ENCODE measurements around the gene ASTN2.

ASTN2 gene

GRCh38 chr9:116789081-116789480 lies 625.8 kb downstream of the ASTN2 start:
- H3K4me3 ChIP-seq (ENCODE audit: insufficient read length, low read depth), result no peak overlapping the region
- DNase-seq (ENCODE audit: low read depth, low spot score), result peak; percentile 57
- H3K27me3 ChIP-seq (ENCODE audit: insufficient read depth, insufficient read length), result no peaks in the 10 kb centered on the region
- no peak overlapping the region for H3K9ac ChIP-seq (ENCODE audit: insufficient read length, low read depth)
- no peak for TF ChIP-seq SUZ12 (IDR thresholded peaks at IDR 0.05; ENCODE audit: extremely low read depth, insufficient read depth, insufficient read length)
- TF ChIP-seq YY1 (IDR thresholded peaks at IDR 0.05; ENCODE audit: insufficient read depth, insufficient read length), result no peak
- TF ChIP-seq ZNF274 (IDR thresholded peaks at IDR 0.05; ENCODE audit: low read depth, low read length), result no peak
- no peaks in the 10 kb centered on the region for H3K36me3 ChIP-seq (ENCODE audit: insufficient read depth, insufficient read length, low read length)
- peaks cover 2% of the 10 kb centered on the region for H3K4me1 ChIP-seq (ENCODE audit: insufficient read depth, insufficient read length)
- no peaks in the 10 kb centered on the region for H3K9me3 ChIP-seq (ENCODE audit: insufficient read depth, low read length)

GRCh38 chr9:116786737-116787136 lies 628.1 kb downstream of the ASTN2 start:
- no peaks in the 10 kb centered on the region for H3K27me3 ChIP-seq (ENCODE audit: insufficient read depth, insufficient read length)
- peaks cover 2% of the 10 kb centered on the region for H3K4me1 ChIP-seq (ENCODE audit: insufficient read depth, insufficient read length)
- H3K36me3 ChIP-seq (ENCODE audit: insufficient read depth, insufficient read length, low read length), result no peaks in the 10 kb centered on the region
- TF ChIP-seq YY1 (IDR thresholded peaks at IDR 0.05; ENCODE audit: insufficient read depth, insufficient read length) (no peak), SUZ12 (IDR thresholded peaks at IDR 0.05; ENCODE audit: extremely low read depth, insufficient read depth, insufficient read length) (no peak), ZNF274 (IDR thresholded peaks at IDR 0.05; ENCODE audit: low read depth, low read length) (no peak)
- no peak for DNase-seq (ENCODE audit: low read depth, low spot score)
- H3K9me3 ChIP-seq (ENCODE audit: insufficient read depth, low read length), result no peaks in the 10 kb centered on the region
- no peak overlapping the region for H3K9ac ChIP-seq (ENCODE audit: insufficient read length, low read depth)
- H3K4me3 ChIP-seq (ENCODE audit: insufficient read length, low read depth), result no peak overlapping the region

- Histone ChIP-seq H3K27me3 (ENCODE audit: insufficient read depth, insufficient read length) (no peaks in the 10 kb centered on the region), H3K36me3 (ENCODE audit: insufficient read depth, insufficient read length, low read length) (no peaks in the 10 kb centered on the region), H3K9ac (ENCODE audit: insufficient read length, low read depth) (no peak overlapping the region), H3K4me3 (ENCODE audit: insufficient read length, low read depth) (no peak overlapping the region), H3K9me3 (ENCODE audit: insufficient read depth, low read length) (no peaks in the 10 kb centered on the region), H3K4me1 (ENCODE audit: insufficient read depth, insufficient read length) (no peaks in the 10 kb centered on the region)
- DNase-seq (ENCODE audit: low read depth, low spot score), result no peak
- TF ChIP-seq YY1 (IDR thresholded peaks at IDR 0.05; ENCODE audit: insufficient read depth, insufficient read length), result no peak
- no peak for TF ChIP-seq SUZ12 (IDR thresholded peaks at IDR 0.05; ENCODE audit: extremely low read depth, insufficient read depth, insufficient read length)
- TF ChIP-seq ZNF274 (IDR thresholded peaks at IDR 0.05; ENCODE audit: low read depth, low read length), result no peak
These were observed 637.7 kb downstream of the ASTN2 start for GRCh38 chr9:116777116-116777515.

DNA sequence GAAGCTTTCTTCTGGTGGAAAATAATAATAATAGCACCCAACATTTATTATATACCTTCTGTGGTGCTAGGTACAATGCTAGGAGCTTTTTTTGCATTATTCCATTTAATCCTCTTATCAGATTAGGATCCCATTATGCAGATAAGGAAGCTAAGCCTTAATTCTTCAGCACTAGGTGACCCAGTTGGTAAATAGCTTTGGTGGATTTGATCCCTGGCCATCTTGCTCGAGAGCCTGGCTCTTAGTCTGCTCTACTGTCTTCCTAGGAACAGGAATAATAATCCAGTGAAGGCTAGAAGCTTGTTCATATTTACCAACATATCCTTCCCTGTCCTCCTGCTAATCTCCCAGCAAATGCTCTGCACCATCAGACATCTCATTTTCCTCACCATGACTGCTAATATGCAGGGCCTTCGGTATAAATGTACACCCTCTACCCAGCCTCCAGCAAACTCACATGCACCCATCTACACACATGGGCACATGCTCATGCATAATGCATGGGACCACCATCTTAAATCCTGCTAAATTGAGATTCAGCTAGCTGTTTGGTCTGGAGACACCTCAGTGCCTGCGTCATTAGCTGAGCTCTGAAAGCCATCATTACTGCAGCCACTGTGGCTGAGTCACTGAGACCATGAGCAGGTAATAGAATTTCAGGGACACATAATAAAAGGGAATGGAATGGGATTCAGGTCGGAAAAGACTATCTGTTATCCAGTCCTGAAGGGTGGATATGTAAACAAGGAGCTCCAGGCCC lies 640.3 kb downstream of the ASTN2 start:
- no peaks in the 10 kb centered on the region for H3K36me3 ChIP-seq (ENCODE audit: insufficient read depth, insufficient read length, low read length)
- no peak overlapping the region for H3K4me3 ChIP-seq (ENCODE audit: insufficient read length, low read depth)
- no peaks in the 10 kb centered on the region for H3K27me3 ChIP-seq (ENCODE audit: insufficient read depth, insufficient read length)
- no peak for DNase-seq (ENCODE audit: low read depth, low spot score)
- H3K4me1 ChIP-seq (ENCODE audit: insufficient read depth, insufficient read length), result no peaks in the 10 kb centered on the region
- no peak overlapping the region for H3K9ac ChIP-seq (ENCODE audit: insufficient read length, low read depth)
- no peak for TF ChIP-seq SUZ12 (IDR thresholded peaks at IDR 0.05; ENCODE audit: extremely low read depth, insufficient read depth, insufficient read length)
- no peak for TF ChIP-seq YY1 (IDR thresholded peaks at IDR 0.05; ENCODE audit: insufficient read depth, insufficient read length)
- no peak for TF ChIP-seq ZNF274 (IDR thresholded peaks at IDR 0.05; ENCODE audit: low read depth, low read length)
- no peaks in the 10 kb centered on the region for H3K9me3 ChIP-seq (ENCODE audit: insufficient read depth, low read length)

- Histone ChIP-seq H3K9me3 (ENCODE audit: insufficient read depth, low read length) (no peaks in the 10 kb centered on the region), H3K4me1 (ENCODE audit: insufficient read depth, insufficient read length) (no peaks in the 10 kb centered on the region), H3K36me3 (ENCODE audit: insufficient read depth, insufficient read length, low read length) (no peaks in the 10 kb centered on the region), H3K4me3 (ENCODE audit: insufficient read length, low read depth) (no peak overlapping the region), H3K27me3 (ENCODE audit: insufficient read depth, insufficient read length) (no peaks in the 10 kb centered on the region), H3K9ac (ENCODE audit: insufficient read length, low read depth) (no peak overlapping the region)
- TF ChIP-seq ZNF274 (IDR thresholded peaks at IDR 0.05; ENCODE audit: low read depth, low read length) (no peak), YY1 (IDR thresholded peaks at IDR 0.05; ENCODE audit: insufficient read depth, insufficient read length) (no peak), SUZ12 (IDR thresholded peaks at IDR 0.05; ENCODE audit: extremely low read depth, insufficient read depth, insufficient read length) (no peak)
- DNase-seq (ENCODE audit: low read depth, low spot score), result no peak
These were observed 647.6 kb downstream of the ASTN2 start for GRCh38 chr9:116767219-116767618.

DNA sequence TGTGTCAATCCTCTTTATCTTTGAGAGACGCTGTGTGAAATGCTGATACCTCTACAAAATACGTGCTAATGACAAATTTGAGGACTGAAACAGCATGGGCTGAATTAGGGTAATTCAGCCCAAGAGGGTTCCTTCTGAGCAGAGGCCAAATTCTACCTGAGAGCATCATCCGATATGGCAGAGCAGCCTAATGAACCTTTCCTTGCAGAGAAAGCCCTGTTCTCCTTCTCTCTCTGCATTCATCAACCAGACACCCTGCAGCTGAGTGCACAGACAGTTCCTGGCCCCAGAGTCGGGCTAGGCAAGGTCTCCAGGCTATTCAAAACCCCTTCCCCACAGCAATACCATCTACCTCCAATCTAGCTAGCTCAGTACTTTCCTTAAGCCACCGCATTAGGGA lies 649.8 kb downstream of the ASTN2 start:
- TF ChIP-seq ZNF274 (IDR thresholded peaks at IDR 0.05; ENCODE audit: low read depth, low read length), result no peak
- TF ChIP-seq YY1 (IDR thresholded peaks at IDR 0.05; ENCODE audit: insufficient read depth, insufficient read length), result no peak
- TF ChIP-seq SUZ12 (IDR thresholded peaks at IDR 0.05; ENCODE audit: extremely low read depth, insufficient read depth, insufficient read length), result no peak
- H3K27me3 ChIP-seq (ENCODE audit: insufficient read depth, insufficient read length), result no peaks in the 10 kb centered on the region
- H3K4me1 ChIP-seq (ENCODE audit: insufficient read depth, insufficient read length), result peaks cover 5% of the 10 kb centered on the region
- no peaks in the 10 kb centered on the region for H3K9me3 ChIP-seq (ENCODE audit: insufficient read depth, low read length)
- DNase-seq (ENCODE audit: low read depth, low spot score), result no peak
- no peaks in the 10 kb centered on the region for H3K36me3 ChIP-seq (ENCODE audit: insufficient read depth, insufficient read length, low read length)
- no peak overlapping the region for H3K4me3 ChIP-seq (ENCODE audit: insufficient read length, low read depth)
- no peak overlapping the region for H3K9ac ChIP-seq (ENCODE audit: insufficient read length, low read depth)

DNA sequence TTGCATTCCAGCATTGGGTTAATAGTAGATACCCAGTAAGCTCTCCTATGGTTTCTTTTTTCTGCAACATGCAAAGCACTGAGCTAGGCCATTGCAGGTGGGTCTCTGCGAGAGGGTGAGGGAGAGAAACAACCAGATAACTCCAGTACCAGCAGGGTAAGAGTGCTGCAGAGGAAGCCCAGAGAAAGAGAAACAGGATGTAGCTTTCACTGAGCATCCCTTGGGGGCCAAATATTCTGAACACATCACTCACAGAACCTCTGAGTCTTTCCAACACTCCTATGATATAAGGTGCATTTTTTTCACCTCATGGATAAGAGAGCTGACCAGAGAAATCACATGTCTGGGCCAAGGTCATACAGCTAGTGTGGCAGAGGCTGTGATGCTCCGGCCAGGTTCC lies 651.1 kb downstream of the ASTN2 start:
- Histone ChIP-seq H3K9ac (ENCODE audit: insufficient read length, low read depth) (no peak overlapping the region), H3K27me3 (ENCODE audit: insufficient read depth, insufficient read length) (no peaks in the 10 kb centered on the region), H3K36me3 (ENCODE audit: insufficient read depth, insufficient read length, low read length) (no peaks in the 10 kb centered on the region), H3K9me3 (ENCODE audit: insufficient read depth, low read length) (no peaks in the 10 kb centered on the region), H3K4me3 (ENCODE audit: insufficient read length, low read depth) (no peak overlapping the region), H3K4me1 (ENCODE audit: insufficient read depth, insufficient read length) (peaks cover 5% of the 10 kb centered on the region)
- DNase-seq (ENCODE audit: low read depth, low spot score), result no peak
- TF ChIP-seq ZNF274 (IDR thresholded peaks at IDR 0.05; ENCODE audit: low read depth, low read length) (no peak), YY1 (IDR thresholded peaks at IDR 0.05; ENCODE audit: insufficient read depth, insufficient read length) (no peak), SUZ12 (IDR thresholded peaks at IDR 0.05; ENCODE audit: extremely low read depth, insufficient read depth, insufficient read length) (no peak)

Measured in NT2/D1 (cell line).